Stimulated activated CD8-positive, alpha-beta memory T cell treated with anti-CD3 and anti-CD28 coated beads, Interleukin-12 subunit alpha, Interleukin-12 subunit beta, amount 100 ng/mL, for 4 hours (primary cell): ENCODE results near the gene DYNLRB2.

Source experiments
- DNase-seq: peaks from one replicate; pipeline ENCODE4 v3.0.0-alpha.2; 2020; ENCODE audit warnings: low read depth

The DYNLRB2 gene

DNA sequence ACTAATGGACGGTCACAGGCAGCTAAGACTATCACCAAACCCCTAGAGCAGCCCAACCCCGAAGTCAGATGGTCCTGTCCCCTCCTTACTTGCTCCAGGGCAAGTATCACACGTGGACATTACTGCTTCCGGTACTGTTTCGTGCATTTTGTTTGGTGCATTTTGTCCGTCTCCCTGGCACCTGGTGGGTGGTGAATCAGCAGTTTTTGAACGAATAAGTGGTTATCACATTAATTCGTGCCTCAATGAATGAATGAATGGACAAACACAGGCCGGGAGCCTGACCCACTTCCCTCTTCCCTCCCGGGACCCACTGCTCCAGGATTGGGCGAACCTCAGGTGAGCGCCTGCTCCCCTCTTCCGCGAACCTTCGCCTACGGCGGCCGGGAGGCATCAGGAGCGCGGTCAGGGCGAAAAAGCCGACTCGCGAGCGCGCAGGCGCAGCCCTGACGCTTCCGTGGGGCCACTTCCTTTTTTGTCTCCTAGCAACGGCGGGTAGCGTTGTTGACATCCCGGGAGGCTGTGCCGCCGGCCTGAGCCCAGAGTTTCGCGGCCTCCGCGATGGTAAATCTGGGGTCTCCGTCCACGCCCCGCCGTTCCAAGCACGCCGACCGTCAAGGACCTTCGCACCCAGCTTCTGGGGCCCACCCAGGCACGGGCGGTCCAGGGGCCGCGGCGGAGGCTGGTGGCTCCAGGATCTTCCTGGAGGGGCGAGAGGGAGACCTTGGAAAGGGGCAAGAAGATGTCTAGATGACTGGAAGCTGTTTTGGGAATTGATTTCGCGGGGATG, at the start of gene DYNLRB2:
DYNLRB2 (plus strand) TSS at position 478 of the 790 bp plus-strand sequence; CDS start at position 562, 84 bp downstream.
- peak; percentile 82 for DNase-seq

DNA sequence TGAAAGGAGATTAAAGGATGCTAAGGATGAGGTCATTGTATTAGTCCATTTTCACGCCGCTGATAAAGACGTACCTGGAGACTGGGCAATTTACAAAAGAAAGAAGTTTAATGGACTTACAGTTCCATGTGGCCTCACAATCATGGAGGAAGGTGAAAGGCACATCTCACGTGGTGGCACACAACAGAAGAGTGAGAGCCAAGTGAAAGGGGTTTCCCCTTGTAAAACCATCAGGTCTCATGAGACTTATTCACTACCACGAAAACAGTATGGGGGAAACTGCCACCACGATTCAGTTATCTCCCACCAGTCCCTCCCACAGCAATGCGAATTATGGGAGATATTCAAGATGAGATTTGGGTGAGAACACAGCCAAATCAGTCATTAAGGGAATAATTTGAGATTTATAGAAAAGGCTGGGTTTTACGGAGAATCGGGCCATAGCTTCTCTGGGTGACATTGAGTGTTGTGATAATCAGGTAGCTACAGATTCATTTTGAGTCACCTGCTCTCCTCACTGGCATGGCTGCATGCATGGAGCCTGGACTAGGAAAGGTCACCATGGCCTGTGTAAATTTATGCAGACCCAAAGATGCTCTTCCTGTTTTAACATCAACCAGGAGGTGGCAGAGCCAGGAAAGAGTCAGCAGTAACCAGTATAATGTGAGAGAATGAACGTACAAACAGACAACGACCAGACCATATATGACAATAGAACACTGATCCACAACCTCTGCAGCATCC, 40.5 kb upstream of the DYNLRB2 start:
- no peak for DNase-seq

- no peak for DNase-seq
Measured at GRCh38 chr16:80500961-80501525, 39.8 kb upstream of the DYNLRB2 start.

GRCh38 chr16:80503107-80503506, 37.7 kb upstream of the DYNLRB2 start:
- DNase-seq = no peak

- no peak for DNase-seq
Measured at GRCh38 chr16:80507538-80507937, 33.3 kb upstream of the DYNLRB2 start.

GRCh38 chr16:80509872-80510271, 30.9 kb upstream of the DYNLRB2 start:
- DNase-seq = no peak

DNA sequence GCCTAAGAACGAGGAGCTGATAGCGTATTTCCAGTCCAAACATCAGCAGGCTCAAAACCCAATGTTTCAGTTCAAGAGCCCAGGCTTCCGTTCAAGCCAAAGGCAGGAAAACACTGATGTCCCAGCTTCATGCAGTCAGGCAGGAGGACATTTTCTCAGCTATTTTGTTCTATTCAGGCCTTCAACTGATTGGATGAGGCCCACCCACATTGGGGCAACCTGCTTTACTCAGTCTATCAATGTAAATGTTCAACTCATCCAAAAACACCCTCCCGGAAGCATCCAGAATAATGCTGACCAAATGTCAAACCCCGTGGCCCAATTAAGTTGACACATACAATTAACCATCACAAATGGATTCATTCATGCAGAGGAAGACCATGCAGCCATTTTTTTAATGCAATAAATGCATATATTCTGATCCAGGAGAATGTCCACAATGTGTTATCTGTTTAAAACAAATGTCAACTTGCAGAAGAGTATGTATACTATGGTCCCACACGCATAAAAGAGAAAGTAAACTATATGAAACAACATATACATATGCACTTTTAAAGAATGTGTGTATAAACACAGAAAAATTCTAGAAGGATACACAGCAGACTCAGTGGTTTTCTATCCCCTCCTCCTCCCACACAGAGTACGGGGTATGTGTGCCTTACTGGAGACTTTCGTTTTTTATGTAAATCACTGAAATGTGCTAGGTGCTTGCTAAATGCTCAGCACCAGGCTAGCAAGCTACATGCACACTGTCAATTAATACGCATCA, 28.8 kb upstream of the DYNLRB2 start:
- no peak for DNase-seq

DNA sequence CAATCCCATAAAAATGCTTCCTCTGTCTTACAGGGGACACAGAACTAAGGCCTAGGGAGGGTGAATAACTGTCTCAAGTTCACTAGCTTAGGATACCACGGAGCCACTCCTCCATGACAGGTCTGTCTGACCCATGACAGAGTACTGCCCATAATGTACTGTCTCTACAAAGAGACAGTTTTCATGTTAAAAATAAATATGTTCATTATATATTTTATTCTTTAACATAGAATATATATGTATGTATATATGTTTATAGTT, 28.3 kb upstream of the DYNLRB2 start:
- no peak for DNase-seq

GRCh38 chr16:80515374-80515773, 25.4 kb upstream of the DYNLRB2 start:
- DNase-seq = no peak

DNA sequence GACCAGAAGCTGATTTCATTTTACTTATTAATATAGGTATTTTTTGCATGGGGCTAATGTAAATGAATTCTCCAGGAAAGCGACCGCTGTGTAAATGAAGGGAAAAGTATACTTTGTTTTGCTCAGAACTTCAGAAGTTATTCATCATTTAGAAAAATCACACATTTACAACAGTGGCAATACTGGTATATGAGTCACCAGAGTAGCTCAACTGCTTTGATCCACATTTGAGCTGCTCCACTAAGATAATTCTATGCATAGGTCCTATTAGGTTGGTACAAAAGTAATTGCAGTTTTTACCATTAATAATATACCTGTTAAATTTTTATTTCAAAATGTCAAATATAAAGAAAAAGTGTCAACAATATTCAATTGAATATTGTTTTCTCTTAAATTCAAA, 22.9 kb upstream of the DYNLRB2 start:
- DNase-seq = no peak

DNA sequence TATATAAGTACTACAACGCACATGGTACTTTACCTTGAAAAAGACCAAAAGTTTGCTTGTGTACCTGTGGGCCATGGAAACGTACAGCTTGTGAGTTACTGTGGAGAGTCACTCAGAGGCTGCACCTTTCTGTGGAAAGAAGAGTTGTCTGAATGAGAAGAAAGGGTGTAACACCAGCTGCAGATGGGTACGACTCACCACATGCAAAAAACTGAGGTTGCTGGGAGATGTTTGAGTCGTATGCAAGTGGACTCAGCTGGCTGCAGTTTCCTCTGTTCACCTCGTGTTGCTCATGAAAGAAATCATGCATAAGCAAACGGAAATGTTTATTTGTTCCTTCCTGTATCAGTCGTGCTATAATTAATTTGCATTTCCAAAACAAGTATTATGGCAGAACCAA, 22.4 kb upstream of the DYNLRB2 start:
- DNase-seq = no peak

- DNase-seq = no peak
Measured at GRCh38 chr16:80519189-80519588, 21.6 kb upstream of the DYNLRB2 start.

DNA sequence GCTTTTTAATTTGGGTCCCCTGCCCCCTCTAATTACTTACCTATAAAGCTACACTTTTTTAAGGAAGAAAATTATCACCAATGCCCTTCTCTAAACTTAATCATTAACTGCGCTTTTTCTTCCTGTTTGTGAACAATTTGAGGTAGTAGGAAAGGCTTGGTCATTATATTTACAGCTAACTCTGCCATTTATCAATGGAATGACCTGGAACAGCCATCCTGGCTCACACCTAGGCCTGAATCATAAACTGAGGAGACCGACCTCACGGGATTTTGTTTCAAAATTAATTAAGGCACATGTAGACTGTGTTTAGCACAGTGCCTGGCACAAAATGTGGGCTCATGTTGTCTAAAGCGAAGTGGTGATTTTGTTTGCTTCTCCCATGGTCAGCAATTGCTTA, 15.4 kb upstream of the DYNLRB2 start:
- DNase-seq = no peak

DNA sequence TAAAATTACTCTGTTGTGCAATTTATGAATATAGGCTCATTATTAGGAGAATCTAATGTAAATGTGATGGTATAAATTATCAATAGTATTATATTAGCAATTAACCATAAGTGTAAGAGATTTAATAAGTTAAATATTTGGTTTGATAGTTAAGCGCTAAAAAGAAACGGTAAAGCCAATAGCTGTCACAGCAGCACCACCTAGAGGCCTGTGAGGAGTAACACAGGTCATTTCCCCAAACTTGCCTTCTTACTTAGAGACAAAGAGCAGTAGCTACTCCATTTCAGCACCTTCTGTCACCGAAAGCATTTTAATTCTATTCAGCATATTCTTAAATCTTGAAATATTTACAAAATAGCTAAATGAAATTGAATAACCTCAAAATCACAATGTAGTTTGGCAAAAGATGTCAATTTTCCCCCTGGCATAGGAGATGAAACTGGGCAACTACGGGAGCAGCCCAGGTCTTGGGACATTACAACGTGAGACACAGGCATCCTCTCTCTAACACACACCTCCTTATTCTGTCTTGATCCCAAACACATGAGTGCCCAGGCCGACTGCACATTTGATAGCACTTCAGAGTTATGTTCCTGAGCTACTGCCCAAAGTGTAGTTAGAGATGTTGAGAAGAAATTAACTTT, 14.3 kb upstream of the DYNLRB2 start:
- peak; percentile 7 for DNase-seq

GRCh38 chr16:80527297-80527696, 13.5 kb upstream of the DYNLRB2 start:
- no peak for DNase-seq

DNA sequence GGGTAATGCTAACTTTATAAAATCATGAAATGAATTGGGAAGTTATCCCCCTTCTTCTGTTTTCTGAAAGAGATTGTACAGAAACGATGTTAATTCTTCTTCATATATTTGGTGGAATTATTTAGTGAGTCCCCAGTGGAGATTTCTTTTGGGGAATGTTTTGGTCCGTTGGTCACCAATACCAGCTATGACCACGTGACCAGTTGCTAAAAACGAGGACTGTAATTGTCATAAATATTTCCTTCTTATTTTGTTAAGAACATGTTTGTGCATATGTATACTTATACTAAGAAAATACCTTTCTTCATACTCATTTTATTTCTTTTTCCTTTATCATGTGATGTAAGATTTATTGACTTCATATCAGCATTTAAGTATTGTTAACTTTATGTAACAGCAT, 10.3 kb upstream of the DYNLRB2 start:
- no peak for DNase-seq

DNA sequence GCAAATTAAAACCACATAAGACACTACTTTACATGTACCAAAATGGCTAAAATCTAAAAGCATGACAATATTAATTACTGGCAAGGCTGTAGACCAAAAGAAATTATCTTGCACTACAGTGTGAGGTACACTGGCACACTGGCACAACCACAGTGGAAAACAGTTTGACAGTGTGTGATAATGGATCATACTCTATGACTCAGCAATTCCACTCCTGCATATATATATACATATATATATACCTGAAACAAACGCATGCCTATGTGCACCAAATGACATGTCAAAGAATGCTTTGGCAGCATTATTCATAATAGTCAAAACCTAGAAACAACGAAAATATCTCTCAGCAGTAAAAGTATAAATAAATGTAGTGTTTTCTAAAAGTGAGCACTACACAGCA, 4.6 kb upstream of the DYNLRB2 start:
- DNase-seq = no peak

GRCh38 chr16:80541306-80541694, 507 bp downstream of the DYNLRB2 start:
- no peak for DNase-seq

- no peak for DNase-seq
Measured at GRCh38 chr16:80543162-80543561, 2.4 kb downstream of the DYNLRB2 start.

DNA sequence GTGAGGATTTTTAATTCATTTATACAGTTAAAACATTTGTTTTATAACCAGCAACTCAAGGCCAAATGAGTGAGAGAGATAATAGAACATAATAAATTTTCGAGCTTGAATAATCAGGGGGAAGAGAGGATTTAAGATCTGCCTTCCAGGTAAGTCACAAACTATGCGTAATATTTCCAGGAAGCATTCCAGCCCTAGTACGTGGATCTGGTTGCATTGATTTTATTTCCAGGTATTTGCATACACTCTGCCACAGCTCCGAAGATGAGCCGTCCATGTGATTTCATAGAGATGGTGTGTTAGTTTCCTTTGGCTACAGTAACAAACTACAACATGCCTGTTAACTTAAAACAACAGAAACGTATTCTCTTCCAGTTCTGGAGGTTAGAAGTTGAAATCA, 3.5 kb downstream of the DYNLRB2 start:
- DNase-seq = no peak

DNA sequence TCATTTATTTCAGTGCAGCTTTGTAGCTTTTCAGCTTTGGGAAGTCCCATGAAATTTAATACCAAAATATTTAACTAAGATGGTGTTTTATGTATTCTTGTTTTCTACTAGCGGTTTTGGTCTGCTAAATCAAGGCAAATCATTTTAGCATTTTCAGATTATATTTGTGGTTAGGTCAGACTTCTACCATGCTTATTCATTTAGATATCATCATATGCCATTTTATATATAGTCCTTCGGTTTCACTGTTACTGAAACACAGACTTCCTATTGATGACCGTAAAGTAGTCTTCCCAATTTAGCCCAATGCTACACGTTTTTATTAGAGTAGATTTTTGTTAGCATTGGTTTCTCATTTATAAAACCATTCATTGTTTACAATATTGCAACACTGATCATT, 5.5 kb downstream of the DYNLRB2 start:
- DNase-seq = no peak

DNA sequence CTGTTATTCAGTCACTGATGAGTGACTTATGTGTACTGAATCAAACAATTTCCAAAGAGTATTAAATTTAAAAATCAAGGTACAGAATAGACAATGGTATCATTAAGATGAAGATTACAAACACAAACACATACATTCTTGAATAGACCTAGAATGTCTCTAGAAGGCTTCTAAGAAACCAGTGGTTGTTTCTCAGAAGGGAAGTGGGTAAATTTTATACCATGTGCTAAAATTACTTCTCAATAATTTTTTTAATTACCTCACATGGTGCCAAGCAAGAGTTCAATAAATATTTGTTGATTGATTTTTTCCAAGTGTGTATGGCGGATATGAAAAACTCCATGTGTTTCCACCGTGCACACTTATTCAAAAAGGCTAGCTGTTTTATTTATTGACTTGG, 6.4 kb downstream of the DYNLRB2 start:
- DNase-seq = no peak
